ENCODE data around the gene DTHD1. TPM values are rescaled to one million over a fixed set of nuclear protein-coding genes. Genes with fewer than 3 reads are reported as not detected.

Gene DTHD1
- total and polyA plus RNA-seq, 4 donors: 0.06 to 0.42 (median 0.07) TPM; not detected in 1

- no peak overlapping the region for H3K4me3 ChIP-seq (ENCODE audit: low read depth in 1 of 3, low read length in 3 of 3)
- no peak overlapping the region for H3K9ac ChIP-seq (ENCODE audit: low read depth in 1 of 2, low read length in 2 of 2)
- no peak overlapping the region for H3K27ac ChIP-seq (ENCODE audit: low read depth in 1 of 2, low read length in 2 of 2)
- TF ChIP-seq RAD21 (IDR thresholded peaks at IDR 0.05) (no peak), JUND (IDR thresholded peaks at IDR 0.05) (no peak), FOXA2 (IDR thresholded peaks at IDR 0.05) (no peak), ZBTB33 (IDR thresholded peaks at IDR 0.05) (no peak), GABPA (IDR thresholded peaks at IDR 0.05 in 1 of 2, conservative IDR thresholded peaks at IDR 0.05 in 1 of 2) (no peak), MAX (IDR thresholded peaks at IDR 0.05) (no peak), FOXA1 (IDR thresholded peaks at IDR 0.05) (no peak), HNF4G (IDR thresholded peaks at IDR 0.05) (no peak), EGR1 (IDR thresholded peaks at IDR 0.05; ENCODE audit: low read depth in 2 of 2) (no peak), RXRA (IDR thresholded peaks at IDR 0.05) (no peak), REST (IDR thresholded peaks at IDR 0.05) (no peak), NR2F2 (IDR thresholded peaks at IDR 0.05) (no peak), SP1 (IDR thresholded peaks at IDR 0.05) (no peak), ATF3 (IDR thresholded peaks at IDR 0.05) (no peak), YY1 (IDR thresholded peaks at IDR 0.05) (no peak), HNF4A (conservative IDR thresholded peaks at IDR 0.05) (no peak), TAF1 (conservative IDR thresholded peaks at IDR 0.05) (no peak)
- H3K27me3 ChIP-seq (ENCODE audit: control insufficient read depth in 4 of 4, insufficient read depth in 4 of 4, low read length in 3 of 4): no peaks in the 10 kb centered on the region
- DNase-seq (ENCODE audit: low spot score): no peak
- H3K9me3 ChIP-seq (ENCODE audit: control insufficient read depth in 4 of 4, low read length in 3 of 4): no peaks in the 10 kb centered on the region
- H3K36me3 ChIP-seq (ENCODE audit: control insufficient read depth in 4 of 4, insufficient read depth in 3 of 4, low read depth in 1 of 4, low read length in 3 of 4): no peaks in the 10 kb centered on the region
- H3K4me1 ChIP-seq (ENCODE audit: control insufficient read depth in 4 of 4, insufficient read depth in 4 of 4, low read length in 3 of 4): no peaks in the 10 kb centered on the region
- WGBS: 95% methylated on average over 4 of the region's 4 CpGs
These were observed 43.4 kb downstream of the DTHD1 start for GRCh38 chr4:36324808-36325207.

GRCh38 chr4:36325499-36325898 is 44.1 kb downstream of the DTHD1 start:
- Histone ChIP-seq H3K36me3 (ENCODE audit: control insufficient read depth in 4 of 4, insufficient read depth in 3 of 4, low read depth in 1 of 4, low read length in 3 of 4) (no peaks in the 10 kb centered on the region), H3K4me3 (ENCODE audit: low read depth in 1 of 3, low read length in 3 of 3) (no peak overlapping the region), H3K4me1 (ENCODE audit: control insufficient read depth in 4 of 4, insufficient read depth in 4 of 4, low read length in 3 of 4) (no peaks in the 10 kb centered on the region), H3K9me3 (ENCODE audit: control insufficient read depth in 4 of 4, low read length in 3 of 4) (no peaks in the 10 kb centered on the region), H3K27me3 (ENCODE audit: control insufficient read depth in 4 of 4, insufficient read depth in 4 of 4, low read length in 3 of 4) (no peaks in the 10 kb centered on the region), H3K27ac (ENCODE audit: low read depth in 1 of 2, low read length in 2 of 2) (no peak overlapping the region), H3K9ac (ENCODE audit: low read depth in 1 of 2, low read length in 2 of 2) (no peak overlapping the region)
- no peak for TF ChIP-seq FOXA1 (IDR thresholded peaks at IDR 0.05)
- TF ChIP-seq EGR1 (IDR thresholded peaks at IDR 0.05; ENCODE audit: low read depth in 2 of 2): no peak
- no peak for TF ChIP-seq HNF4G (IDR thresholded peaks at IDR 0.05)
- no peak for TF ChIP-seq FOXA2 (IDR thresholded peaks at IDR 0.05)
- TF ChIP-seq ATF3 (IDR thresholded peaks at IDR 0.05): no peak
- TF ChIP-seq ZBTB33 (IDR thresholded peaks at IDR 0.05): no peak
- no peak for TF ChIP-seq SP1 (IDR thresholded peaks at IDR 0.05)
- no peak for TF ChIP-seq HNF4A (conservative IDR thresholded peaks at IDR 0.05)
- no peak for TF ChIP-seq RAD21 (IDR thresholded peaks at IDR 0.05)
- no peak for TF ChIP-seq REST (IDR thresholded peaks at IDR 0.05)
- WGBS: 24% methylated on average over 1 of the region's 1 CpG
- DNase-seq (ENCODE audit: low spot score): no peak

Measured in liver (tissue), 9 donors.